HCT116 (cell line): ENCODE data around the gene VSX1.

Experiments
- CEBPB ChIP-seq: IDR thresholded peaks from 2 replicates; pipeline ENCODE4 v1.6.1; 2012; ENCODE audit warnings: low read depth
- EZH2 ChIP-seq: fragments of 200-600 bp; sonication (generic); IDR thresholded peaks from 2 replicates; pipeline ENCODE4 v1.6.1; 2017; ENCODE audit warnings: antibody characterized with exemption, mixed run types
- EZH2phosphoT487 ChIP-seq: fragments of 200-600 bp; IDR thresholded peaks from 2 replicates; pipeline ENCODE4 v1.6.1; 2018; ENCODE audit warnings: antibody characterized with exemption, borderline replicate concordance
- MAX ChIP-seq: IDR thresholded peaks from 2 replicates; pipeline ENCODE4 v1.6.1; 2012
- POLR2A ChIP-seq: IDR thresholded peaks from 2 replicates; pipeline ENCODE4 v1.7.0; 2011; ENCODE audit warnings: borderline replicate concordance; ENCODE audit not compliant: insufficient read depth, insufficient read length; ENCODE audit errors: extremely low read depth
- POLR2AphosphoS5 ChIP-seq: IDR thresholded peaks from 2 replicates; pipeline ENCODE4 v1.6.1; 2011; ENCODE audit warnings: mild to moderate bottlenecking, low read depth, low read length, moderate library complexity
- RAD21 ChIP-seq: IDR thresholded peaks from 2 replicates; pipeline ENCODE4 v1.6.1; 2012; ENCODE audit warnings: low read depth, mild to moderate bottlenecking
- REST ChIP-seq: IDR thresholded peaks from 2 replicates; pipeline ENCODE4 v1.6.1; 2012; ENCODE audit warnings: low read depth
- SRF ChIP-seq: IDR thresholded peaks from 2 replicates; pipeline ENCODE4 v1.6.1; 2012; ENCODE audit warnings: low read depth
- YY1 ChIP-seq: IDR thresholded peaks from 2 replicates; pipeline ENCODE4 v1.6.1; 2011; ENCODE audit warnings: low read length, low read depth, moderate library complexity, mild to moderate bottlenecking; ENCODE audit not compliant: insufficient replicate concordance; ENCODE audit errors: extremely low read depth
- ZNF274 ChIP-seq: fragments of 200-500 bp; sonication (Bioruptor generic); IDR thresholded peaks from 2 replicates; pipeline ENCODE4 v1.6.1; 2014; ENCODE audit warnings: mild to moderate bottlenecking, low read depth, low read length, inconsistent platforms
- TF ChIP-seq, protein P1 (sequence below), 3 experiments: fragments of 200-600 bp in 1 of 3; sonication (generic) in 1 of 3; IDR thresholded peaks in 2 of 3; conservative IDR thresholded peaks in 1 of 3; 2 replicates each; pipeline ENCODE4 v1.5.1; 2012 to 2017; ENCODE audit warnings: low read depth in 2 of 3, low read length in 2 of 3, antibody characterized with exemption in 1 of 3, borderline replicate concordance in 1 of 3, control low read depth in 1 of 3, mild to moderate bottlenecking in 1 of 3, mixed read lengths in 1 of 3, mixed run types in 1 of 3, moderate library complexity in 1 of 3; ENCODE audit not compliant: insufficient read depth in 1 of 3
- TF ChIP-seq, protein P2 (sequence below): IDR thresholded peaks from 2 replicates; pipeline ENCODE4 v1.6.1; 2012

- TF ChIP-seq, protein P1, sequence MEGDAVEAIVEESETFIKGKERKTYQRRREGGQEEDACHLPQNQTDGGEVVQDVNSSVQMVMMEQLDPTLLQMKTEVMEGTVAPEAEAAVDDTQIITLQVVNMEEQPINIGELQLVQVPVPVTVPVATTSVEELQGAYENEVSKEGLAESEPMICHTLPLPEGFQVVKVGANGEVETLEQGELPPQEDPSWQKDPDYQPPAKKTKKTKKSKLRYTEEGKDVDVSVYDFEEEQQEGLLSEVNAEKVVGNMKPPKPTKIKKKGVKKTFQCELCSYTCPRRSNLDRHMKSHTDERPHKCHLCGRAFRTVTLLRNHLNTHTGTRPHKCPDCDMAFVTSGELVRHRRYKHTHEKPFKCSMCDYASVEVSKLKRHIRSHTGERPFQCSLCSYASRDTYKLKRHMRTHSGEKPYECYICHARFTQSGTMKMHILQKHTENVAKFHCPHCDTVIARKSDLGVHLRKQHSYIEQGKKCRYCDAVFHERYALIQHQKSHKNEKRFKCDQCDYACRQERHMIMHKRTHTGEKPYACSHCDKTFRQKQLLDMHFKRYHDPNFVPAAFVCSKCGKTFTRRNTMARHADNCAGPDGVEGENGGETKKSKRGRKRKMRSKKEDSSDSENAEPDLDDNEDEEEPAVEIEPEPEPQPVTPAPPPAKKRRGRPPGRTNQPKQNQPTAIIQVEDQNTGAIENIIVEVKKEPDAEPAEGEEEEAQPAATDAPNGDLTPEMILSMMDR (IDR thresholded peaks at IDR 0.05 in 2 of 3, conservative IDR thresholded peaks at IDR 0.05 in 1 of 3; ENCODE audit: borderline replicate concordance in 1 of 3, insufficient read depth in 1 of 3, low read depth in 2 of 3, low read length in 2 of 3): no peak
- TF ChIP-seq POLR2A (no peak), POLR2AphosphoS5 (no peak), MAX (no peak), REST (no peak), RAD21 (no peak), EZH2 (no peak), YY1 (no peak), SRF (no peak), ZNF274 (no peak), CEBPB (no peak), EZH2phosphoT487 (no peak)
- TF ChIP-seq, protein P2, sequence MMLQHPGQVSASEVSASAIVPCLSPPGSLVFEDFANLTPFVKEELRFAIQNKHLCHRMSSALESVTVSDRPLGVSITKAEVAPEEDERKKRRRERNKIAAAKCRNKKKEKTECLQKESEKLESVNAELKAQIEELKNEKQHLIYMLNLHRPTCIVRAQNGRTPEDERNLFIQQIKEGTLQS: no peak
Observed at GRCh38 chr20:25038591-25039015, 43.3 kb downstream of the VSX1 start.
